HG03045 (cell line): Measurements from ENCODE around the gene PXDN.
"Not testable (repeated sequence)": the region's sequence is repeated elsewhere in the genome, so short reads cannot be mapped to it uniquely, and the experiment has no call there.

Experiments used
- ATAC-seq: cut with Tn5 transposase; IDR thresholded peaks from one replicate; pipeline ENCODE4 v1.9.1; 2021; ENCODE audit warnings: mild to moderate bottlenecking, moderate library complexity; ENCODE audit not compliant: unreplicated experiment

PXDN gene

DNA sequence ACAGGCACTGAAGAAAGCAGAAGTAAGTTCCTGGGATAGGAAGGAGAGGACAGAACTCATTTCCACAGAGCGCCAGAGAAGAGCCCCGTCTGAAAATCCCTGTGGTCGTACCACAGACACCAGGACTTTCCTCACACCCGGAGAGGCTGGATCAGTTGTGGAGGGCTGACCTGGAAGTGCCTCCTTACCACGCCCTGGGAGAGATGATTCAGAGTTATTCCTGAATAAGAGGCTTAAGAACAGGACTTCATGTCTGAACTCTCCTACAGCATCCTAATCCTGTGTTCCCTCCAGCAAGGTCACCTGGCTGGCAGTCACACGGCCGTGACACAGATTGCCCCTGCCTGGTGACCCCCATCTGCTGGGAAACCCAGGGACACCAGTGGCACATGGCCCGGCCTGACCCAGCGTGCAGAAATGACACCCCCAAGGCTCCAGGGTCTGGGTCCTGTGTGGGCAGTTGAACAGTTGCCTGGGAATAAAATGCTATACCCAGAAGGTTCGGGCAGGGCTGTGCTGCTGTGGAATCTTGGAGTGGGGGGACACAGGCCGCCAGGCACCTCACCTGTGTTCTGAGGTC is 105.9 kb downstream of the PXDN start:
- no peak for ATAC-seq

DNA sequence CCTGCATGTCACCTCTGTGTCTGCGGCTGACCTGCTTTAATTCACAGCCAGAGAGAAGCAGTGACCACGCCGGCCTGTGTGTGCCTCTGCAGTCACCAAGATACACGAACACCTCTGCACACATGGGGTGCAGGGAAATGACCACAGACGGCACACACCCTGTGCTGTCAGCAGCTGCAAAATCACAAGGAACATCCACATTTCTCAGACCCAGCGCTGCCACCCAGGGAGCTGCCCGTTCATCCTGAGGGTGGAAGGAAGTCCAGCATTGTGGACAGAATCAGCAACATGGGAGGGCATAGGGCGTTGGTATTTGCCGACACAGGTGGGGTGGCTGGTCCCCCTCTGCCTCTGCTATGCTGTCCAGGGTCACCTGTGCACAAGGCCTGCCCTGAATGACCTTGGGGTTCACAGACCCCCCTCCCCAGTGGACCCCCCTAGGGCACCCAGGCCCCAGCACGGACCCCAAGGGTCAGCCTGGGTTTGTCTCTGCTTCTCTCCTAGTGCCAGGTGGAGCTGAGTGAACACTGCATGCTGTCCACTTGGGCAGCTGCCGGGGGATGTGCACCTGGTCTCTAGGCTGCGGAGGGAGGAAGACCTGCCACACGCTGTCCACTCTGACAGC is 107.4 kb downstream of the PXDN start:
- ATAC-seq, result no peak

DNA sequence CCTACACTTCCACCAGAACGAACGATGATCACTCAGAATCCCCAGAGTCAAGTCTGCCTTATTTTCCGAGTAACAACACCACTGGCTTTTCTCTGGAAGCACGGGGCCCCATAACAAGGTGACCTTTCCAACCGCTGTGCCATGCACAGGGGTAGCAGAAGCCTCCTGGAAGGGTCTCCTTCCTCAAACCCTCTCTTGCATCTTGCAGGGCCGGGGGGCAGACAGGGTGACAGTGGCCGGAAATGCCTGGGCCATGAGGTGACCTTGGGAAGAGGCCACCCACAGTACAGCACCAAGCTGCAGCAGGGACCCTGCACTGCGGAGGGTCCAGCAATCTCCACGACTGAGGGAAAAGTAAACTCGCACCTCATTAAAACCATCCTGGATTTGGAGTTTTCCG is 108.5 kb downstream of the PXDN start:
- no peak for ATAC-seq

DNA sequence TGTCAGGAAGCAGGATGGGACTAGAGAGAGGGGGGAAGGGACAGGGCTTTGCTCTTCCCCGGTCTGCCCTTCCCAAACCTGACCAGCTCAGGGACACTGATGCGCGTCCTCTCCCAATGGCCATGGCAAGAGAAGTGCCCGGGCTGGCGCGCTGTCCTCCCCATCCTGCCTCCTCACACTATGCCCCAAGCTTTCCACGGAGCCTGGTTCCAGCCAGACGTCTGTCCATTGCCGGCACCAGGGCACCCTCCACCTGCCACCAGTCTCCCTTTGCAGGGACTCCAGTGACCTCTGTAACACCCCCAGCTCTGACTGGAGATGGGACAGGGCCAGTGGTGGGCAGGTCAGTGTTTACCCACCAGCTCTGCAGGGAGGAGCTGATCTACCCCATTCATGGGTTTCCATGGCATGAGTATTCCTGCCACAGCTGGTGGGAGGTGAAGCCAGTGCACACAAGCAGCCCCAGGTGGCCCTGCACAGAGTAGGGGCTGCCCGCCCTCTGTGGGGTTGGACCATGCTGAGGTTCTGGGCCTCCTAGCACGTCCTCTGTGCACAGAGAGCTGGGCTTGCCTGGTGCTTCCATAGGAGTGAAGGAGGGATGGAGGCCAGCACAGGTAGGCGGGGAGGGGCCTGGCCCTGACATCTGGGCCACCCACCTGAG is 109.5 kb downstream of the PXDN start:
- no peak for ATAC-seq

DNA sequence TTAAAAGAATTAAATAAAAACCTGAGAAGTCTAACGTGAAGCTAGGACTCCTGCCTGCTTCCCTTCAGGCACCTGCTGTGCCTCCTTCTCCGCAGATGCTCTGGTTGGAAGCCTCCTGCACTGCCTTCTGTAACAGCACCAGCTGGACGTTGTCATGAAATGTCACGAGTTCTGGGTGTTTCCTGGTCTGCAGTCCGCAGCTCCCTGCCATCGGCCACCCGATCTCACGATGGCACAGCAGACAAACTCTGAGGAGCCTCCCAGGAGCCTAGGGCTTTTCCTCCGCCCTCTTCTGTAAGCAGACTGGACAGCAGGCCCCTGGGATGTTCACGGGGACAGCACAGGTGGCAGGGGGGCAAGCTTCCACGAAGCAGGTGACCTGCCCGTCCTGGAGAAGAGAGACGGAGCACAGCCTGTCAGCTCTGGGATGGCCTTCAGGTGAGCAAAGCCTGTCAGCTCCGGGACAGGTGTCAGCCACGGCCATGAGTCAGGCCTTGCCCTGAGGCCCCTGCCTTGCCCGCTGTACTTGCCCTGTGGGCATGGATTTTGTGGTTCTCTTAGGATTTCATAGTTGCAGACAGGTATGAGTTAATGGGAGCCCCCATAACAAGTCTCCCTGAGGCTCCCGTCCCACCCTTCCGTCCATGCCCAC is 110.3 kb downstream of the PXDN start:
- no peak for ATAC-seq

DNA sequence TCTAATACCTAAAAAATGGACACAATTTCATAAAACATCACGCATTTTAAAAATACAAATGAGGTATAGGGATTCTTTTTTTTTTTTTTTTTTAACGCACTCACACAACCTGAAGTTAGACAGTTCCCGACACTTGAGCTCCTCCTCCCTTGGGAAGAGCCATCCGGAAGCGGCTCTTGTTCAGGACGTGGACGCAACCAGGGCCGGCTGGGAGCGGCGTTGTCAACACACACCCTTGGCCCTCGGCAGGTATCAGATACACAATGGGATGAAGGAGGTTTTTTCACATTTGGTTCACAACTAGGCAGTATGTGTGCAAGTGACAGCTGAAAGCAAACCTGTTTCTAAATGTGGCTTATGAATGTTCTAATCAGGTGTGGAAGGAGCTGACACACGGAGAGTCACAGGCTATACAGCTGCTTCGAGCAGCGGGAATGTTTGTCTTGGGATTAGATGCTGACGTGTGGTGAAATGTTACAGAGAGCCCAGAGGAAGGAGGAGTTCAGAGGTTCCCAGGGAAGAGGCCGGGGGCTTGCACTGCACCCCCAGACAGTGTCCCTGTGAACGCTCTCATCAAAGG is 111.1 kb downstream of the PXDN start:
- no peak for ATAC-seq

DNA sequence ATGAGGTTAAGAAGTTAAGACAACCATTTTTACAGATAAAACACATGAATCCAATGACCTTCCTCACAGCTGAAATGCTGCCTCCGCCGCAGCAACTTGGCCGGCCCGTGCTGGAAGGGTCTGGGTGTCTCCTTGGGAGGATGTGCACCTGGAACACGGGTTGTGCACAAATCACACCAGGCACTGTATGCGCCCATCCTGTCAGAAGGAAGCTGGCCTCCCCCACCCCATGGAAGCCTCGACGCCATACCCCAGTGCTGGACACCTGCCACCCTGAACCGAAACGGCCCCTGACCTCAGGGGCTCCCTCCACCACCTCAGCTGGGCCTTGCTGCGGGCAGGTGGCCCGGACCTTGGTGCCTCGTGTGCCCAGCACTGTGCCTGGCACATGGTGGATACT is 111.8 kb downstream of the PXDN start:
- no peak for ATAC-seq

DNA sequence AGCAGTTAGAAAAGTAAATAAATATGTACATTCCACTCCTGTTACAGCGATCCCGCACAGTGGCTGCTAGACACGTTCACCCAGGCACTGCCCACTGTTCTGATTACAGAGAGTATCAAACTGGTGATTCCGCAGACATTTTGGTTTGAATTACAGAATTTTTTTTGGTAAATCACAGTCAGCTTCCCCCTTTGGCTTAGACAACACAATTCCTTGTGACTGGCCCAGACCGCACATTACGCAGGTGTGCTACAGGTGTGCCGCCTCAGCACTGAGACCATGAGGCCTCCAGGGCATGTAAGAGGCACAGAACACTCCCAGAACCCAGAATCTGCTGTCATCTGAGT is 112.3 kb downstream of the PXDN start:
- ATAC-seq, result no peak

DNA sequence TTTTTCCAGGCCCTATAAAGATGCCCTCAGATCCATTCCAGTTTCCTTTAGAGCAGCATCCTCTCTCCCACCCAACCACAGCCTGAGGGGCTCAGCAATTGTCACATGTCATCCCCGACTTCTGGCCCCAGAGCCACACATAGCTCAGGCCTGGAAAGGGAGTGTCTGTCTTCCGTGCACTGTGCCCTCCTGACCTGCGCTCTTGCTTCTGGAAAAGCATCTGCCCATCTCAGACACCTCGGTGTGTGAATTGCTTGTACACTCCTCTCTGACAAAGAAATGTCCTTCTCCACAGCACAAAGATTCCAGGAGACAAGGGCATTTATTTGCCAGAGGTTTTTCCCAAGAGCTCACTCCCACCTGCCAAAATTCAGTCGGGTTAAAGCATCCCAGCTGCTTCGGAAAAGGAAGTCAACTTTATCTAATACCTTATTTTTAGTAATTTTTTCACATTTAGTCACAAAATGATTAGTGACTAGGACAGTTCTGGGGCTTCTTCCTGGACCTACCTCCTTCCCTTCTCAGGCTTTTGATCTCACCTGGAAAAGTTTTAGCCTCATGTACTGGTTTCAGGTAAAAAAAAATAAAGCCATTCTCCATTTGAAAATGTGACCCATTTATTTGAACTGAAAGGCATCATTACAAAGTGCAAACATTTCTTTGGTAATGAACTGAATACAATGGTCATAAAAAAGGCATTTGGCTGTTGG is 112.9 kb downstream of the PXDN start:
- no peak for ATAC-seq

DNA sequence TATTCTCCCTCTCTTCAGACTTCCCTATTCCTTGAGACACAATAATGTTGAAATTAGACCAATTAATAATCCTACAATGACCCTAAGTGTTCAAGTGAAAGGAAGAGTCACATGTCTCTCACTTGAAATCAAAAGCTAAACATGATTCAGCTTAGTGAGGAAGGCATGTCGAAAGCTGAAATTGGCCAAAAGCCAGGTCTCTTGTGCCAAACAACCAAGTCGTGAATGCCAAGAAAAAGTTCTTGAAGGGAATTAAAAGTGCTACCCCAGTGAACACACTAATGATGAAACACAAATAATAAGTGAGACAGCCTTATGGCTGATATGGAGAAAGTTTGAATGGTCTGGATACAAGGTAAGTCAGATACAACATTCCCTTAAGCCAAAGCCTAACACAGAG is 115.4 kb downstream of the PXDN start:
- no peak for ATAC-seq

DNA sequence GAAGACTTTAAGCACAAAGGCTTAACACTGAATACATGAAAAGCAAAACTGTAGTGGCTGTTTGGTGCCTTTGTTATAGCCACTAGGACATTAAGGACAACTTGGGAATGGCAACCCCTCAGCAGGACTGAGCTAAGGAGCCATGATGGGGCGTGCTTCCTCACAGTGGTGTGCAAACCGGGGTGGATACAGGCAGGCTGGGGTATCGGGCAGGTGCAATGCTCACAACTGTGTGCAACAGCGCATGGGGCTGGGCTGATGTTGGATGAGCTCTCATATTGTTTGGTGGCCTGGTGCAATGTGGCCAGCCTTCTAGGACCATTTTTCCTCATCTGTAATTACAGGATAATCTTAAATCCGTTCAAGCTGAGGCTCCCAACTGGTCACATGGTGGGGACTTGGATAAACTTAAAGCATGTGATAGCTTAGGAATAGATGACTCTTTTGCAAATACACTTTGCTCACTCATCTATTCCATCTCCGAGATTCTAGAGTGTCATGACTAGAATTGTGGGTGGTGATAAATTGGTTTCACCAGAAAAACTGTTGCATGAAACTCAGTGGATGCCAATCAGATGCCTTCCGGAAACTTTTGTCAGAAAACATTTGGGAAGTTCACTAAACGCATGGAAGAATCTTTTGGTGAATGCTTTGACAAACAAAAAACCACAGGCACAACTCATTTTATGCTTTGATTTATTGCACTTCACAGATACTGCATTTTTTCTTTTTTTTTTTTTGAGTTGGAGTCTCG is 116.5 kb downstream of the PXDN start:
- ATAC-seq, result no peak

DNA sequence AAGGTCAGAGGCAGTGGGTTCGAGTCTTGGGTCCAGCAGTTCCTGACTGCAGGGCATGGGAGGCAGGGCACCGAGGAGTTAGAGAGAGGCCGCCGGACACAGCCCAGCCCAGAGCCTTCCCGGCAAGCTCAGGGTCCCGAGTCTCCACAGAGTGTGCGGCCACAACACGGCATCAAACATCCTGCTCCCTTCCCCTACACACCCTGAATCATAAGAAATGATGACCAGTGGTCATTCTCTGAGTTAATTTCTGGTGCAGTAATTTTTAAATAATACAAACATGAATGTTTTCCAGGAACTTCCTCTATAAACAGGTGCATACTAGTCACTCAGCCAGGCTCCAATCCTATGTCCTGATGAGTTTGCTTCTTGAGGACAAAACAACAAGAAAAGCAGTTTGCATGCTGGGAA is 118.0 kb downstream of the PXDN start:
- ATAC-seq, result no peak

DNA sequence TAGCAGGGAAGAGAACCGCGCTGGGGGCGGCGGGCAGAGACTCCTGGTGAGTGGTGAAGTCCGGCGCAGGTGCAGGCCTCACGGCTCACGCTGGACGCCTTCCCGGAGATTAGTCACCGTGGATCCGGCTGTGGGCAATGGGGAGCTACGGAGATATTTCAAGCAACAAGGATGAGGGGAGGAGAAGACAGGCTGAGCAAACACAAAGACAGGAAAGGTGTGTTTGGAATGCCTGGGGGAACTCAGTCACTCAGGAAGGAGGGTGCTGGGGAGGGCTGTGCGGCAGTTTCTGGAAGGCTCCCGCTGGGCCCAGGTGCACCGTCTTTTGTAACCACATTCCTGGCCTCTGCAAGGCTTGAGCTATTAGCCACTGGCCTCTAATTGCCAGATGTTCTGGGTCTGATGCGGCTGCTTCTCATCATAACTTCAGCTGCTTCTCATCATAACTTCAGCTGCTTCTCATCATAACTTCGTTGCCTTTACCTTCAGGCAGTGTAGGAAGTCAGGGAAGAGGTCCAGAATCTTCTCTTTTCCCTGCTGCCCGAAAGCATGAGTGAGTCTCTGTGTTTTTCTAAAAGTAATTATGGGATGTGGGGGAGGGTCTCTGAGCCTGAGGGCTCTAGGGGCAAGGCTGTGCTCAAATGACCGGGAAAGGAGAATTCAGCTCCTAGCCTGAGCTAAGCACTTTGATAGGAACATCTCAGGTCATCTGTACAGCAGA is 118.9 kb downstream of the PXDN start:
- ATAC-seq, result no peak

DNA sequence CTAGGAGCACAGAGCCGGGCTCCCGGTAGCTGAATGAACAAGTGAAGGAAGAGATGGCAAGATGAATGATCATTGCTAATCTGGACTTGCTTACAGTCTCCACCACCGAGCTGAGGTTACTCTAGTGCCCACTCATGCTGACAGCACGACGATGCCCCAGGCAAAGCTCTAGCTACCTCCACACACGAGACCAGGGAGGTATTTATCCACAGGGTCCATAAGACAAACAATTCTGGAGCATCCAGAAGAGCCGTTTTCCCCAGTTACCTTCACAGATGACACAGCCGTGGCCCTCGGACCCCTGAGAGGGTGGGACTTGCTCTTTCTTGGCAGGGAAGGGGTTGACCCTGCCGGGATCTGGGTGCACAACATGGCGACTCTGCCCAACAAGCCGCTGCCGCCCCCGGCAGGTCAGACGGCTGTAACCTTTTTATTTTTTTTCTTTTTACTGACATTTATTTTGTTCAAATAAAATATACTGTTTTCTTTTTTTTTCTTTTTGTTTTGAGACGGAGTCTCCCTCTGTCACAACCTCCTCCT is 120.3 kb downstream of the PXDN start:
- ATAC-seq, result no peak

DNA sequence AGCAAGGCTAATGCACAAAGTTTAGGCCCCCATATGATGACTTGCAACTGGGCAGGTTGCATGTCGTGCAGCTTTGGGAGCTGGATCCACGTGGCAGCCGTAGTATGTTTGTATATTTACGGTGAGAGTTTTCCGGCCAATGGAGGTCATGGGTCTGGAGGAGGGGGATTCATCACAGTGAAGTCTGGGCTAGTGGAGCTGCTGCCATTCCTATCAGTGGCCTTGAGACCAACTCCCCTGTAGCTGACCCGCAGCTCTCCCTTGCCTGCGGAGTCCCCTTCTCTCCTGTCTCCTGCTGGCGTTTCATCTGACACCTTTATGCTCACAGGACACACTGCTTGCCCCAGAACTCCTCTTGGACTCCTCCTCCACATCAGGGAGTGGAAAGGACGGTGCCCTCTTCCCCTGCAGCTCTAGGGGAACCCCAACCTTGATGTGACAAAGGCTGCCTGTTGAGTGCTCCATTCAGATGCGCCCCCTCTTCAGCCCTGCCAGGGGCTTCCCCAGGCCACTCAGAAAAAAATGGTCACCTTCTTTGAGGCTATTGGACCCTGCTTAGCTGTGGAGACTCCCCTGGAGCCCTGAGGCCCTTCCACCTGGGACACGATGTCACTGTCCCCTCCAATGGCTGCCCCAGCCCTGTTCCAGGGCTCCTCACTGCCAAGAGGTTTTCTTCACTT is 121.7 kb downstream of the PXDN start:
- ATAC-seq, result no peak

DNA sequence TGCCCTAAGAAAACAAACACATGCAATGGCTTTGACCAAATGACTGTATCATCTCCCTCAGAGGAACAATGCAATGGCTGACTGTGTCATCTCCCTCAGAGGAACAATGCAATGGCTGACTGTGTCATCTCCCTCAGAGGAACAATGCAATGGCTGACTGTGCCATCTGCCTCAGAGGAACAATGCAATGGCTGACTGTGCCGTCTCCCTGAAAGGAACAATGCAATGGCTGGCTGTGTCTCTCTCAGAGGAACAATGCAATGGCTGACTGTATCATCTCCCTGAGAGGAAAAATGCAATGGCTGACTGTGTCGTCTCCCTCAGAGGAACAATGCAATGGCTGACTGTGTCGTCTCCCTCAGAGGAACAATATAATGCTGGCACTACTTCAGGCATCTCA is 122.3 kb downstream of the PXDN start:
- not testable (repeated sequence) for ATAC-seq

DNA sequence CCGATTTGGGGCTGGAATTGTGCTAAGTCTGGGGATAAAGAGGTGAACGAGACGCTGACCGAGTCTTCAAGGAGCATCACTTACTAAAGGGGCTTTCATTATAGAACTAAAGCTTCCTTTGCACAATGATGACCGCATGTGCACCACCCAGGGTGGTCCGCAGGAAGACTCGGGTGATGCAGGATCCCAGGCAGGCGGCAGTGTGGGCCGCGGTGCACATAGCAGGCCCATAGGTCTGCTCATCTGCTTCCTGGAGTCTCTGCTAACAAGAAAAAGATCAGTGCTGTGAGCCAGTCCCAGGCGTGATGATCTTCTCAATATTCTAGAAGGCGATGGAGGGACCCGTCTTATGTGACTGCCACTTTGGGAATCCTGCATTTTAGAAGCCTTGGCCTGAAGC is 122.8 kb downstream of the PXDN start:
- ATAC-seq, result no peak

DNA sequence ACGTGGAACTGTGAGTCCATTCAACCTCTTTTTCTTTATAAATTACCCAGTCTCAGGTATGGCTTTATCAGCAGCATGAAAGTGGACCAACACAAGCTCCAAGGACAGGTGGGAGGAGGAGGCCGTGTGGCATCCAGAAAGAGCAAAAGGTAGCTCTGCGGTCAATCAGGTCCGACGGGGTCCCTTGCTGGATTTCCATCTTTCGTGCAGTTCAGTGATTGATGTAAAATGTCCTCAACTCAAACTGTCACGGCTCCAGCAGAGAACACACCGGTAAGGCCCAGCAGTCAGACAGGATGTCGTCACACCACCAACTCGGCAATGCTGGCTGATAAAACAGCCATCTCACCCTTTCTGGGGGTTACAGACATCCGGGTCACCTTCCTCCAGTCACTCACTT is 123.3 kb downstream of the PXDN start:
- no peak for ATAC-seq

DNA sequence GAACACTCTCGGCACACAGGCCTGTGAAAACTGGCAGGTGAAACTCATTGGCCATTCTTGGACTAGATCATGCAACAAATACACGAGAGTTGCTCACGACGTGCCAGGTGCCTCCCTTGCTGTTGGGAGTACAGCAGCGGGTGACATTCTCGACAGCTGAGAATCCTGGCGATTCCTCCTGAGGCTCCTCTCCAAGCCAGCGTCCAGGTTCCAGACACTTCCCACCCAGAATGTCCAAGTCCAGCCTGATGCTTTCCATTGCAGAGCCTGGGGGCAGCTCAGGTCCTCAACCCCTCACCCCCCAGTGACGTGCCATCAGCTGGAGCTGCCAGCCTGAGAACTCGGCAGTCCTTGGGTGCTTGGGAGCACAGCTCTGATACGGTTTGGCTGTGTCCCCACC is 124.2 kb downstream of the PXDN start:
- ATAC-seq, result no peak
